Uterus (tissue), 4 donors: ENCODE results near the gene TLE1. TPM values are rescaled to one million over a fixed set of nuclear protein-coding genes. Genes with fewer than 3 reads are reported as not detected.

Experiments used
- DNase-seq, 2 donors: peaks; one replicate each; pipeline ENCODE4 v3.0.0-alpha.2; 2019 to 2020
- H3K27ac ChIP-seq, 2 donors: fragments of 200-600 bp; sonication (generic); 1 replicate in 1 of 2; 2 replicates in 1 of 2; pipeline ENCODE4 v1.5.1; 2016 to 2018
- H3K27me3 ChIP-seq, 2 donors: fragments of 200-600 bp; sonication (generic); one replicate each; pipeline ENCODE4 v1.5.1; 2018 to 2019; ENCODE audit warnings: control low read depth in 1 of 2
- H3K36me3 ChIP-seq, 2 donors: fragments of 200-600 bp; sonication (generic); one replicate each; pipeline ENCODE4 v1.5.1; 2019; ENCODE audit warnings: control low read depth in 1 of 2
- H3K4me1 ChIP-seq, 2 donors: fragments of 200-600 bp; sonication (generic); one replicate each; pipeline ENCODE4 v1.5.1; 2018 to 2019; ENCODE audit warnings: control low read depth in 1 of 2
- H3K4me3 ChIP-seq, 2 donors: fragments of 200-600 bp; sonication (generic); 1 replicate in 1 of 2; 2 replicates in 1 of 2; pipeline ENCODE4 v1.5.1; 2018 to 2019; ENCODE audit warnings: mild to moderate bottlenecking in 1 of 2
- H3K9me3 ChIP-seq, 2 donors: fragments of 200-600 bp; sonication (generic); one replicate each; pipeline ENCODE4 v1.5.1; 2019; ENCODE audit warnings: control low read depth in 1 of 2
- POLR2A ChIP-seq, 2 donors: fragments of 450-650 bp; IDR thresholded peaks; one replicate each; pipeline ENCODE4 v1.6.1; 2016; ENCODE audit warnings: antibody characterized with exemption in 2 of 2, mild to moderate bottlenecking in 1 of 2, moderate library complexity in 1 of 2
- intact Hi-C: fragments of 100-400 bp; cut with DNase I; formaldehyde crosslinking; loops from one replicate; pipeline ENCODE4 v1.15.1; 2023; ENCODE audit warnings: low total_unique reads
- total RNA-seq, 4 donors: library from RNA; depleted of rRNA in 3 of 4; stranded (reverse); fragments of >200 nt in 3 of 4; gene quantifications; one replicate each; pipeline versions ENCODE4 v1.1.0 to v1.2.4, GENCODE V29; 2014 to 2023
- TF ChIP-seq, protein P1 (sequence below), 4 experiments: fragments of 200-600 bp in 2 of 4; fragments of 450-650 bp in 2 of 4; sonication (generic) in 2 of 4; IDR thresholded peaks; one replicate each; pipeline ENCODE4 v1.5.1; 2016 to 2019; ENCODE audit warnings: antibody characterized with exemption in 4 of 4, mild to moderate bottlenecking in 2 of 4, moderate library complexity in 1 of 4
- donor health status: DM: yes; HTN: yes; CAD: no.

The TLE1 gene
- total RNA-seq, 4 donors from 2014 or later: 31.0 to 124 (median 62.6) TPM

DNA sequence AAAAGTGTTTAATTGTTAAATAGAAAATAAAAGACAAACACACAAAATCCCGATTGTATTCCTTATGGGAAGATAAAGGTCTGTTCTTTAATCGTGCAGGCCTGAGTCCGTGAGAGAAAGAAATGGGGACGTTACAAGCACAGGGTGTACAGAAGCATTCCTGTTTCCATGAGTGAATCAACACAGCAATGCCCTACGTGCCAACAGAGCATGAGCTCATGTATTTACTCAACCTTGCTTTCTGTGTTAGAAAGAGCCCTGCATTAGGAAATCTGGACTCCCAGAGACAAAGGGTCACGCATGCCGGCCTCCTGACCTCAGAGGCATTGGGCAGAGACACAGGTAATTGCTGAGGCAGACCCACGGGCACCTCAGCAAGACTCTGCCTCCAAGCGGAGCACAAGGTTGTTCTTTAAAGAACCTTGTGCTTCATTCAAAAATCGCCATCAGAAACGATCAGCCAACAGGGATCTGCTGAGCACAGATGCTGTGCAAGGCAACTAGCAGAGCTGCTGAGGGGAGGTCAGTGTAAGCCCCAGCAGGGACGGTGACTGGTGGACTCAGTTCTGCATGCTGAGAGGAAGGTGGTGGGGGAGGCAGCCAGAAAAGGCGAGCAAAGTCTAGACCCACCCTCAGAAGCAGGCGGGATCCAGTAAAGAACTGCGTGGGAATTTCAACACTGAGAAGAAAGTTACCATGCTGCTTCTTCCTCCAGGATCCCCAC is 101.0 kb downstream of the TLE1 start:
- H3K36me3 ChIP-seq: no peaks in the 10 kb centered on the region
- no peaks in the 10 kb centered on the region for H3K9me3 ChIP-seq
- H3K27ac ChIP-seq: peak overlapping the region; percentile 11 to 20
- H3K4me1 ChIP-seq: no peaks in the 10 kb centered on the region
- no peak for TF ChIP-seq POLR2A (IDR thresholded peaks at IDR 0.05)
- TF ChIP-seq, protein P1, sequence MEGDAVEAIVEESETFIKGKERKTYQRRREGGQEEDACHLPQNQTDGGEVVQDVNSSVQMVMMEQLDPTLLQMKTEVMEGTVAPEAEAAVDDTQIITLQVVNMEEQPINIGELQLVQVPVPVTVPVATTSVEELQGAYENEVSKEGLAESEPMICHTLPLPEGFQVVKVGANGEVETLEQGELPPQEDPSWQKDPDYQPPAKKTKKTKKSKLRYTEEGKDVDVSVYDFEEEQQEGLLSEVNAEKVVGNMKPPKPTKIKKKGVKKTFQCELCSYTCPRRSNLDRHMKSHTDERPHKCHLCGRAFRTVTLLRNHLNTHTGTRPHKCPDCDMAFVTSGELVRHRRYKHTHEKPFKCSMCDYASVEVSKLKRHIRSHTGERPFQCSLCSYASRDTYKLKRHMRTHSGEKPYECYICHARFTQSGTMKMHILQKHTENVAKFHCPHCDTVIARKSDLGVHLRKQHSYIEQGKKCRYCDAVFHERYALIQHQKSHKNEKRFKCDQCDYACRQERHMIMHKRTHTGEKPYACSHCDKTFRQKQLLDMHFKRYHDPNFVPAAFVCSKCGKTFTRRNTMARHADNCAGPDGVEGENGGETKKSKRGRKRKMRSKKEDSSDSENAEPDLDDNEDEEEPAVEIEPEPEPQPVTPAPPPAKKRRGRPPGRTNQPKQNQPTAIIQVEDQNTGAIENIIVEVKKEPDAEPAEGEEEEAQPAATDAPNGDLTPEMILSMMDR (IDR thresholded peaks at IDR 0.05): no peak
- intact Hi-C loops: no loop called here
- H3K4me3 ChIP-seq: no peak overlapping the region
- peak in 1 of 2 donors; percentile 43 for DNase-seq
- H3K27me3 ChIP-seq: no peaks in the 10 kb centered on the region

DNA sequence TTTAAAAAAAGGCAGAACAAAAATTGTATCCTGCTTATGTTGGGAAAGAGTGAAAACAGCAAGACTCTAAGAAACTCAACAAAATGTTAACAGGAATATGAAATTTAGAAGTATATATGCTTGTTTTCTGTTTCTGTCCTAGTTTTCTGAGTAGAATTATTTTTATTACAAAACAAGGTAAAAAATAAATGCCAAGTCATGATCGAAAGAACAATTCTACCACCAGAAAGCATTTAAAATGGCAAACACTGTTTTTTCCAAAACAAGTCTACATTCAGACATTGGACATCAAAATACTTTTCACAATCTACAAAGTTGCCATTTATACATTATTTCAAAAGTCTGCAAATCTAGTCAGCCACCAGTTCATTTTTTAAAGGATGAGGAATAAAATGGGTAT is 102.6 kb downstream of the TLE1 start:
- Histone ChIP-seq H3K4me1 (no peaks in the 10 kb centered on the region), H3K9me3 (no peaks in the 10 kb centered on the region), H3K27ac (peak overlapping the region in 1 of 2 donors; percentile 32), H3K4me3 (no peak overlapping the region), H3K36me3 (no peaks in the 10 kb centered on the region), H3K27me3 (no peaks in the 10 kb centered on the region)
- intact Hi-C loops: no loop called here
- TF ChIP-seq, protein P1 (IDR thresholded peaks at IDR 0.05): no peak
- no peak for TF ChIP-seq POLR2A (IDR thresholded peaks at IDR 0.05)
- no peak for DNase-seq

DNA sequence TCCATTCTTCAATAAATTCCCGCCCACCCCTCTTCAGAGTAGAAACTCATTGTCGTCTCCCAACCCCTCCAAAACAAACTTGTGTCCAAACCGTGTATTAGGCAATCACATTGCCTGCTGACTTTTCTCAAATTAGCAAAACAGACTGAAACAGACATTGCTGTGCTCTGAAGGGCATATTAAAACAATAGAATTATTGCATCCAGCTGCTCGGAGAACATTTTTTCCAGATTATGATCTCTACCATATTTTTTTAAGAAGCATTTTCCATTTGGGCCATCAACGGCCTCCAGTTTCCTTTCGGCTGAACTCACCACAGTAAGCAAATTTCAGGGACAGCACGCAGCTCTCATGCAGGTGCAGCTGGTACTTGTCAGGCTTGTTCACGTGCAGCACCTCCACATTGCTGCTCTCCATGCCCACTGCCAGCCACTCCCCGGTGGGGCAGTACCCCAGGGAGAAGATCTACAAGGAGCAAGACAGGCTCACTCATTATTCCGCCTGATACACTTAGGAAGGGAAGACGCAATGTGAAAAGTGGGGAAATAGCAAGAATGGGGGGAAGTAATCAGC is 104.1 kb downstream of the TLE1 start:
- DNase-seq: peak in 1 of 2 donors; percentile 51
- Histone ChIP-seq H3K4me1 (no peaks in the 10 kb centered on the region), H3K4me3 (no peak overlapping the region), H3K27ac (peak overlapping the region; percentile 50 to 56), H3K36me3 (no peaks in the 10 kb centered on the region), H3K9me3 (no peaks in the 10 kb centered on the region), H3K27me3 (no peaks in the 10 kb centered on the region)
- intact Hi-C loops: no loop called here
- TF ChIP-seq, protein P1 (IDR thresholded peaks at IDR 0.05): no peak
- no peak for TF ChIP-seq POLR2A (IDR thresholded peaks at IDR 0.05)

DNA sequence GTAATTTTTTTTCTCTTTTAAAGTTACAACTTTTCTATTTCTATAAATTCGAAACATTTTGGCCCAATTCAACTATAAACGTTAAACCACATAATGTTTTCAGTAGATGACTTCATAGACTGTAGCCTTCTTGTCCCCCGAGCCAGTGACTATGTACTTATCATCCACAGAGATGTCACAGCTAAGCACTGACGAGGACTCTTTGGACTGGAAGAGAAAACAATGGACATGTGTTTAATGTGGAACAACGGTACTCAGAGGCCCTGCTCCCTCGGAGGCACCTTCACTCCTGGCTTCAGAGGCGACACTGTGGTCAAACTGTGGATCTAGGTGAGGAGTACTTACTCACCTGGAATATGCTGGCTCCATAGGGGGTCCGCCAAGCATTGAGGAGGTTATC is 105.2 kb downstream of the TLE1 start:
- H3K9me3 ChIP-seq: no peaks in the 10 kb centered on the region
- no peak overlapping the region for H3K4me3 ChIP-seq
- no peak for DNase-seq
- TF ChIP-seq POLR2A (IDR thresholded peaks at IDR 0.05): no peak
- TF ChIP-seq, protein P1 (IDR thresholded peaks at IDR 0.05): no peak
- H3K4me1 ChIP-seq: no peaks in the 10 kb centered on the region
- H3K27ac ChIP-seq: no peak overlapping the region
- intact Hi-C loops: no loop called here
- no peaks in the 10 kb centered on the region for H3K36me3 ChIP-seq
- H3K27me3 ChIP-seq: no peaks in the 10 kb centered on the region

DNA sequence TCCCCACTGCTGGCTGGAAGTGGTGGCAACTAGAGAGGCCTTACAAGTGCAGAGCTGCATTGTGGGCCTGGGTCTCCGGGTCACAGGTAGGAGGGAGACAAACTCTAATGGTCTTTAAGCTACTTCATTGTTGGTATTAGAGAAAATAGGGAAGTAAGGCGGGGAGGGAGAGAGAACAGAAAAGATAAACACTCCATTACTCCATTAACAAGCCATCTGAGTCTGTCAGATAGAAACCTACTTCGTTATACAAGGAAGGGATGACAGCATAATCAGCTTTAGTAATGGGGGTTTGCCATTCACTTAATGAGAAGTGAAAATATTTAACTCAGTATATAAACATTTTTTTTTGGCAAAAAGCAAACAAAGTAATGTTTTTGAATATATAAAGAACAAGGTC is 107.4 kb downstream of the TLE1 start:
- no peaks in the 10 kb centered on the region for H3K36me3 ChIP-seq
- no peak overlapping the region for H3K4me3 ChIP-seq
- no peak for TF ChIP-seq POLR2A (IDR thresholded peaks at IDR 0.05)
- TF ChIP-seq, protein P1 (IDR thresholded peaks at IDR 0.05): no peak
- intact Hi-C loops: no loop called here
- H3K27ac ChIP-seq: no peak overlapping the region
- no peaks in the 10 kb centered on the region for H3K27me3 ChIP-seq
- no peaks in the 10 kb centered on the region for H3K4me1 ChIP-seq
- no peaks in the 10 kb centered on the region for H3K9me3 ChIP-seq
- DNase-seq: no peak
